ENCODE data around the gene SETD4.

The SETD4 gene

GRCh38 chr21:36064085-36064460 is 3.7 kb upstream of the SETD4 start:
- TF ChIP-seq CTCF (conservative IDR thresholded peaks at IDR 0.05; ENCODE audit: control insufficient read depth, insufficient read depth, low read depth, low read length), result no peak
- H3K4me3 ChIP-seq (ENCODE audit: control insufficient read depth, low read depth, low read length), result no peak overlapping the region
- DNase-seq (ENCODE audit: low read depth), result no peak

- H3K4me3 ChIP-seq (ENCODE audit: control insufficient read depth, low read depth, low read length), result no peak overlapping the region
- TF ChIP-seq CTCF (conservative IDR thresholded peaks at IDR 0.05; ENCODE audit: control insufficient read depth, insufficient read depth, low read depth, low read length), result no peak
- DNase-seq (ENCODE audit: low read depth), result no peak
These were observed 3.2 kb upstream of the SETD4 start for GRCh38 chr21:36063375-36064084.

- no peak for TF ChIP-seq CTCF (conservative IDR thresholded peaks at IDR 0.05; ENCODE audit: control insufficient read depth, insufficient read depth, low read depth, low read length)
- DNase-seq (ENCODE audit: low read depth), result no peak
- H3K4me3 ChIP-seq (ENCODE audit: control insufficient read depth, low read depth, low read length), result no peak overlapping the region
These were observed 1.1 kb upstream of the SETD4 start for GRCh38 chr21:36061445-36061844.

- TF ChIP-seq CTCF (conservative IDR thresholded peaks at IDR 0.05; ENCODE audit: control insufficient read depth, insufficient read depth, low read depth, low read length), result no peak
- H3K4me3 ChIP-seq (ENCODE audit: control insufficient read depth, low read depth, low read length), result peak overlapping the region; percentile 94
- DNase-seq (ENCODE audit: low read depth), result no peak
These were observed 535 bp downstream of the SETD4 start for GRCh38 chr21:36059823-36060158.

- no peak for DNase-seq (ENCODE audit: low read depth)
- no peak for TF ChIP-seq CTCF (conservative IDR thresholded peaks at IDR 0.05; ENCODE audit: control insufficient read depth, insufficient read depth, low read depth, low read length)
- no peak overlapping the region for H3K4me3 ChIP-seq (ENCODE audit: control insufficient read depth, low read depth, low read length)
These were observed 4.8 kb downstream of the SETD4 start for GRCh38 chr21:36055551-36055950.

GRCh38 chr21:36053715-36054062 is 6.6 kb downstream of the SETD4 start:
- TF ChIP-seq CTCF (conservative IDR thresholded peaks at IDR 0.05; ENCODE audit: control insufficient read depth, insufficient read depth, low read depth, low read length), result no peak
- DNase-seq (ENCODE audit: low read depth), result no peak
- H3K4me3 ChIP-seq (ENCODE audit: control insufficient read depth, low read depth, low read length), result no peak overlapping the region
